ENCODE measurements around the gene SLC5A1.

SLC5A1 gene

GRCh38 chr22:32050678-32051515 lies 7.8 kb downstream of the SLC5A1 start:
- DNase-seq (ENCODE audit: low read depth in 2 of 2) = peak; percentile 25 to 62

- no peak for DNase-seq (ENCODE audit: low read depth in 2 of 2)
Measured at GRCh38 chr22:32052244-32052643, 9.2 kb downstream of the SLC5A1 start.

GRCh38 chr22:32052936-32053791 lies 10.1 kb downstream of the SLC5A1 start:
- DNase-seq (ENCODE audit: low read depth in 2 of 2) = no peak

GRCh38 chr22:32055069-32055468 lies 12.0 kb downstream of the SLC5A1 start:
- DNase-seq (ENCODE audit: low read depth in 2 of 2) = no peak

GRCh38 chr22:32058656-32059260 lies 15.7 kb downstream of the SLC5A1 start:
- DNase-seq (ENCODE audit: low read depth in 2 of 2) = no peak

GRCh38 chr22:32059426-32059825 lies 16.4 kb downstream of the SLC5A1 start:
- no peak for DNase-seq (ENCODE audit: low read depth in 2 of 2)

- DNase-seq (ENCODE audit: low read depth in 2 of 2) = no peak
Measured at GRCh38 chr22:32063701-32064100, 20.6 kb downstream of the SLC5A1 start.

- no peak for DNase-seq (ENCODE audit: low read depth in 2 of 2)
Measured at GRCh38 chr22:32066820-32067219, 23.8 kb downstream of the SLC5A1 start.

GRCh38 chr22:32067613-32068012 lies 24.6 kb downstream of the SLC5A1 start:
- no peak for DNase-seq (ENCODE audit: low read depth in 2 of 2)

- no peak for DNase-seq (ENCODE audit: low read depth in 2 of 2)
Measured at GRCh38 chr22:32069579-32070372, 26.7 kb downstream of the SLC5A1 start.

- no peak for DNase-seq (ENCODE audit: low read depth in 2 of 2)
Measured at GRCh38 chr22:32073262-32073661, 30.2 kb downstream of the SLC5A1 start.

GRCh38 chr22:32073823-32074380 lies 30.8 kb downstream of the SLC5A1 start:
- no peak for DNase-seq (ENCODE audit: low read depth in 2 of 2)

GRCh38 chr22:32075997-32076760 lies 33.1 kb downstream of the SLC5A1 start:
- no peak for DNase-seq (ENCODE audit: low read depth in 2 of 2)

GRCh38 chr22:32076761-32077084 lies 33.7 kb downstream of the SLC5A1 start:
- no peak for DNase-seq (ENCODE audit: low read depth in 2 of 2)

- no peak for DNase-seq (ENCODE audit: low read depth in 2 of 2)
Measured at GRCh38 chr22:32077151-32077550, 34.1 kb downstream of the SLC5A1 start.

GRCh38 chr22:32079130-32080089 lies 36.3 kb downstream of the SLC5A1 start:
- DNase-seq (ENCODE audit: low read depth in 2 of 2) = no peak

GRCh38 chr22:32080904-32081303 lies 37.8 kb downstream of the SLC5A1 start:
- no peak for DNase-seq (ENCODE audit: low read depth in 2 of 2)

GRCh38 chr22:32082331-32082730 lies 39.3 kb downstream of the SLC5A1 start:
- DNase-seq (ENCODE audit: low read depth in 2 of 2) = no peak

GRCh38 chr22:32083000-32083399 lies 39.9 kb downstream of the SLC5A1 start:
- no peak for DNase-seq (ENCODE audit: low read depth in 2 of 2)
